ENCODE data around the gene BRSK2. TPM values are rescaled to one million over a fixed set of nuclear protein-coding genes. Genes with fewer than 3 reads are reported as not detected.
A peak's percentile ranks its signal among the peaks of the same experiment; 100 is the strongest.

Gene BRSK2
- total RNA-seq, 2 donors from 2014 or later: 67.5 to 113 TPM

- H3K36me3 ChIP-seq (replicated peaks in 1 of 2; ENCODE audit: insufficient read depth in 1 of 2, low read depth in 2 of 2): no peaks in the 10 kb centered on the region
- peaks cover 58% of the 10 kb centered on the region for H3K4me1 ChIP-seq
- 15 to 20% methylated on average over 29 to 35 of the region's 35 CpGs for WGBS, 2 donors
- H3K9me3 ChIP-seq: no peaks in the 10 kb centered on the region
- peak; percentile 15 for ATAC-seq
- peak; percentile 67 to 76 (median 72) for DNase-seq
- H3K27ac ChIP-seq: peak overlapping the region; percentile 41 to 86 (median 84)
- peak overlapping the region in 1 of 2 donors; percentile 34 for H3K4me3 ChIP-seq
- intact Hi-C loops (cut with DNase I): loop anchor here (10.0 kb wide), 1 partner anchor 187 kb away; no protein-coding TSS in a partner anchor
- no peaks in the 10 kb centered on the region for H3K27me3 ChIP-seq
- TF ChIP-seq CTCF (IDR thresholded peaks at IDR 0.05) (no peak), POLR2A (IDR thresholded peaks at IDR 0.05) (peak in 2 of 3 donors; percentile 58 to 68)
These were observed 1.7 kb downstream of the BRSK2 start for GRCh38 chr11:1391165-1392075.

GRCh38 chr11:1392111-1392510 is 2.4 kb downstream of the BRSK2 start:
- no peak for TF ChIP-seq POLR2A (IDR thresholded peaks at IDR 0.05)
- no peak for TF ChIP-seq CTCF (IDR thresholded peaks at IDR 0.05)
- WGBS, 2 donors: 19 to 22% methylated on average over 1 to 12 of the region's 12 CpGs
- H3K4me3 ChIP-seq: no peak overlapping the region
- H3K9me3 ChIP-seq: no peaks in the 10 kb centered on the region
- H3K27me3 ChIP-seq: no peaks in the 10 kb centered on the region
- peak; percentile 87 to 95 (median 94) for DNase-seq
- no peaks in the 10 kb centered on the region for H3K36me3 ChIP-seq (replicated peaks in 1 of 2; ENCODE audit: insufficient read depth in 1 of 2, low read depth in 2 of 2)
- intact Hi-C loops (cut with DNase I): loop anchor here (10.0 kb wide), 1 partner anchor 187 kb away; no protein-coding TSS in a partner anchor
- peaks cover 65% of the 10 kb centered on the region for H3K4me1 ChIP-seq
- ATAC-seq: peak; percentile 45
- H3K27ac ChIP-seq: peak overlapping the region; percentile 41 to 86 (median 84)

GRCh38 chr11:1392561-1392960 is 2.8 kb downstream of the BRSK2 start:
- no peak for ATAC-seq
- 34 to 80% methylated on average over 3 to 19 of the region's 21 CpGs for WGBS, 2 donors
- Histone ChIP-seq H3K4me3 (no peak overlapping the region), H3K4me1 (peaks cover 66% of the 10 kb centered on the region), H3K36me3 (replicated peaks in 1 of 2; ENCODE audit: insufficient read depth in 1 of 2, low read depth in 2 of 2) (no peaks in the 10 kb centered on the region), H3K27ac (peak overlapping the region in 3 of 4 donors; percentile 83 to 86 (median 85)), H3K9me3 (no peaks in the 10 kb centered on the region), H3K27me3 (no peaks in the 10 kb centered on the region)
- intact Hi-C loops (cut with DNase I): loop anchor here (10.0 kb wide), 1 partner anchor 188 kb away; no protein-coding TSS in a partner anchor
- DNase-seq: no peak
- no peak for TF ChIP-seq CTCF (IDR thresholded peaks at IDR 0.05)
- TF ChIP-seq POLR2A (IDR thresholded peaks at IDR 0.05): no peak

- intact Hi-C loops (cut with DNase I): loop anchor here (10.0 kb wide), 1 partner anchor 188 kb away; no protein-coding TSS in a partner anchor
- no peaks in the 10 kb centered on the region for H3K27me3 ChIP-seq
- no peaks in the 10 kb centered on the region for H3K9me3 ChIP-seq
- no peak for ATAC-seq
- H3K36me3 ChIP-seq (replicated peaks in 1 of 2; ENCODE audit: insufficient read depth in 1 of 2, low read depth in 2 of 2): no peaks in the 10 kb centered on the region
- DNase-seq: peak in 1 of 4 donors; percentile 11
- peaks cover 64% of the 10 kb centered on the region for H3K4me1 ChIP-seq
- WGBS, 2 donors: 91 to 95% methylated on average over 12 to 19 of the region's 19 CpGs
- no peak overlapping the region for H3K4me3 ChIP-seq
- H3K27ac ChIP-seq: no peak overlapping the region
- TF ChIP-seq POLR2A (IDR thresholded peaks at IDR 0.05) (no peak), CTCF (IDR thresholded peaks at IDR 0.05) (no peak)
These were observed 3.4 kb downstream of the BRSK2 start for GRCh38 chr11:1393038-1393710.
